DMS 273 treated with DMSO at 0.1 percent for 48 hours (cell line): Measurements from ENCODE around the gene CEP126.
"Not testable (repeated sequence)": the region's sequence is repeated elsewhere in the genome, so short reads cannot be mapped to it uniquely, and the experiment has no call there.

ENCODE experiments used
- DNase-seq: peaks from one replicate; lab custom pipeline; 2025; lab: John Stamatoyannopoulos, UW

CEP126 gene

GRCh38 chr11:101929294-101929915 is 14.6 kb downstream of the CEP126 start:
- DNase-seq = no peak

DNA sequence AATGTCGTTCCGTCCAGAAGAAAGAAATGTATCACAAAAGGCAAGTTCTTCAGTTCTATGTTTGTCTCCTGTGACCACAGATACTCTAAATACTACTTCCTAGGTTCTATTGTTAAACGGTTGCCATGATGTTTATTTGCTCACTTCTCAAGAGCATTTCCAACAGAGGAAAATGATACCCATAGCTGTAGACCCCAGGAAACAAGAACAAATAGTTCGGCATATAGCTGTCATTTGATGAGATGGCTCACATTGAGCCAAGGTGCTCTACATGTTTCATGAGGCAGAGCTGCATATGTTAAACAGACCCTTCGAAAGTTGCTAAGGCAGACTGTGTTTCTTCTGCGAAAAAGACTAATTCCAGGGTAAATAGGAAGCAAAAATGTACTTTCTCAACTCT is 16.9 kb downstream of the CEP126 start:
- DNase-seq = no peak

DNA sequence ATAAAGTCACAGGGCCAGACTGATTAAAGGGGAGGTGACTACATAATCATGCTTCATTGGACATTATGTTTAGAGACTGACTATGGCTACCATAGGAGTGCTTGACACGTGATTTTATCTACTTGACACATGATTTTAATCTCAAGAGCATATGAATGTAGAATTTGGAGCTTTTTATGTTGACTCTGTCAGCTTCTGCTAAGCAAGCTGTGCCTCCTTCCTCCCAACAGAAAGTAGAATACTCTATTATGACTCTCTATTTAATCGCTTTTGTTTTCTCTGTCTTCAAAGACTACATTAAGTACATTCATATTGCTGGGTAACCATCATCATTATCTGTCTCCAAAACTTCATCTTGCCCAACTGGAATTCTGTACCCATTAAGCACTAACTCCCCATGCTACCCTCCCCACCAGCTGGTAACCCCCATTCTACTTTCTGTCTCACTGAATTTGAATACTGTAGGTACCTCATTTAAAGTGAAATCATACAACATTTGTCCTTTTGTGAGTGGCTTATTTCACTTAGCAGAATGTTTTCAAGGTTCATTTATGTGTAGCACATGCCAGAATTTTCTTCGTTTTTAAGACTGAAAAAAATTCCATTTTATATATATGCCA is 26.2 kb downstream of the CEP126 start:
- DNase-seq = no peak

GRCh38 chr11:101944923-101945322 is 30.1 kb downstream of the CEP126 start:
- no peak for DNase-seq

DNA sequence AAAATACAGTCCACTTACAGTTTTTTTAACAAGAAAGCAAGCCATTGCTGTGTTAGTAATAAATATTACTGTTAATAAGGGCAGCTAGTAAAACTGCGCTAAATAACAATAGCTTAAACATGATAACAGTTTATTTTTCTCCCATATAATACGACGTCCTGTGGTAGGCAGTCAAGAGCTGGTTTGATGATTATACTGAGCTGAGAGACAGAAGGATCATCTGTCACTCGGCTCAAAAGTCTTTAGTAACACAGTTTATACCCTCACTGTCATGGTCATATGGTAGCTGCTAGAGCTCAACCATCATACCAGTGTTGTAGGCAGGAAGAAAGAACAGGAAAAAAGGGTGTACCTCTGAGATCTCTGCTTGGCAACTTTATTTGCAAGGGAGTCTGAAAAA is 30.6 kb downstream of the CEP126 start:
- no peak for DNase-seq

GRCh38 chr11:101949680-101950220 is 34.9 kb downstream of the CEP126 start:
- DNase-seq = no peak

GRCh38 chr11:101955278-101955677 is 40.5 kb downstream of the CEP126 start:
- no peak for DNase-seq

DNA sequence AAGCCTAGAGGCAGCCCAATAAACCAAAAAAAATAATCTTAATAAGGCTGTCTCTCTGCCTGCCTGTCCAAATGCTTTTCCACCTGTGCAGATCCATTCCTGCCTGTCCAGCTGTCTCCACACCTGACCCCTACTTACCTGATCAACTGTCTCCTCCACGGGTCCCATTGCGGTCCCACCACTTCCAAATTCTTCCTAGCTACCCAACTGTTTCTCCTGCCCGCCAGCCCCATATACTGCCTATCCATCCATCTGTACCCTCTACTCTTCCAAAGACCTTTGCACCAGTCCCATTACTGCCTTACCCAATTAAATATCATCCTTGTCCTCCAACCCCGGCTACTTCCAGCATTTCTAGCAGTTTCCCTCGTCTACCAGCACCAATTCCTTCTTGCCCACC is 40.9 kb downstream of the CEP126 start:
- DNase-seq = no peak

- DNase-seq = no peak
Measured at GRCh38 chr11:101960231-101960630, 45.4 kb downstream of the CEP126 start.

DNA sequence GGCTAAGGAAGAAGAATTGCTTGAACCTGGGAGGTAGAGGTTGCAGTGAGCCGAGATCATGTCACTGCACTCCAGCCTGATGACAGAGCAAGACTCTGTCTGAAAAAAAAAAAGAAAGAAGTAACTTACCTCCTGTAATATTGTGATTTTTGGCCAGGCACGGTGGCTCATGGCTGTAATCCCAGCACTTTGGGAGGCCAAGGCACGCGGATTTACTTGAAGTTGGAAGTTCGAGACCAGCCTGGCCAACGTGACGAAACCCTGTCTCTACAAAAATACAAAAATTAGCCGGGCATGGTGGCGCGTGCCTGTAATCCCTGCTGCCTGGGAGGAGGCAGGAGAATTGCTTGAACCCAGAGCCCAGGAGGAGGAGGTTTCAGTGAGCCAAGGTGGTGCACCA is 49.4 kb downstream of the CEP126 start:
- DNase-seq = not testable (repeated sequence)

GRCh38 chr11:101974255-101974654 is 59.4 kb downstream of the CEP126 start:
- DNase-seq = no peak

GRCh38 chr11:101974771-101975170 is 60.0 kb downstream of the CEP126 start:
- DNase-seq = no peak

GRCh38 chr11:101975734-101976133 is 60.9 kb downstream of the CEP126 start:
- DNase-seq = no peak

GRCh38 chr11:101987370-101987769 is 72.6 kb downstream of the CEP126 start:
- DNase-seq = no peak

- no peak for DNase-seq
Measured at GRCh38 chr11:101993172-101993571, 78.4 kb downstream of the CEP126 start.

DNA sequence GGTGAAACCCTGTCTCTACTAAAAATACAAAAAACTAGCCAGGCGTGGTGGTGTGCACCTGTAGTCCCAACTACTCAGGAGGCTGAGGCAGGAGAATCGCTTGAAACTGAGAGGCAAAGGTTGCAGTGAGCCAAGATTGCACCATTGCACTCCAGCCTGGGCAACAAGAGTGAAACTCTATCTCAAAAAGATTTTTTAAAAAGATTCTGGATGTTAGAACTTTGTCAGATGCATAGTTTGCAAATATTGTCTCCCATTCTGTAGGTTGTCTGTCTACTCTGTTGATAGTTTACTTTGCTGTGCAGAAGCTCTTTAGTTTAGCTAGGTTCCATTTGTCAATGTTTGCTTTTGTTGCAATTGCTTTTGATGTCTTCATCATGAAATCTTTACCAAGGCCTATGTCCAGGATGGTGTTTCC is 79.3 kb downstream of the CEP126 start:
- DNase-seq = not testable (repeated sequence)

DNA sequence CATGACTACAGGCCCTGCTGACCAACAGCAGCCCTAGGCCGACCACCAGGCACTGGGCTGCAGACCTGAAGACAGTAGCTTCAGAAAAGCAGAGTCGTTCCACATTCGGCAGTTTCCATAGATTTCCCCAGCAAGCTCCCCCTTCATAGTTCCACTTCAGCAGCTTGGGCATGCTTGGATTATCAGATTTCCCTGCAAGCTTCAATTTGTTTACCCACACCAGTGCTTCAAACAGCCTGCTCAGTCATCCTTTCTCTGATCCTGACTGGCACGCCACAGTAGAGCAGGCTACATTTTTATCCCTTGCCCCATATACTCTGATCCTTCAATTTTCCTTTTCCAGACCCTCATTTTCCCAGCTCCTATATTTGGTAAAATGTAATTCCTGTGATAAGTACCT is 81.3 kb downstream of the CEP126 start:
- no peak for DNase-seq

- DNase-seq = no peak
Measured at GRCh38 chr11:102001657-102002338, 87.0 kb downstream of the CEP126 start.

DNA sequence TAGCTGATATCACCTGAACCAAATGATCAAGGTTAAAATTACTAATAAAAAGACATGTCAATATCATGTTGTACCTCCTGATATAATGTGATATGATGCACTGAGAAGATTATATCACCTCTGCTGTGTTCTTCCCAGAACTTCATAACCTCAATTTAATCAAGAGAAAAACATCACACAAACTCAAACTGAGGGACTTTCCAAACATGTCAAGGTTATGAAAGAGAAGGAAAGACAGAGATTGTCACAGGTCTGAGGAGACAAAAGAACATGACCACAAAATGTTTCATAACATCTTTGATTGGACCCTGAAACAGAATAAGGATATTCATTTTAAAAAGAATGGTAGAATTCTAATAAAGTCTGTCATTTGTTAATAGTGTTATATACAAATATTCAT is 89.4 kb downstream of the CEP126 start:
- DNase-seq = no peak

- no peak for DNase-seq
Measured at GRCh38 chr11:102005306-102005705, 90.5 kb downstream of the CEP126 start.

- no peak for DNase-seq
Measured at GRCh38 chr11:102006835-102007566, 92.2 kb downstream of the CEP126 start.
